K562 (cell line): ENCODE measurements around the gene SOX6. TPM values are rescaled to one million over a fixed set of nuclear protein-coding genes. Genes with fewer than 3 reads are reported as not detected.
A peak's percentile ranks its signal among the peaks of the same experiment; 100 is the strongest.

Experiments used
- ARID3A ChIP-seq: IDR thresholded peaks from 2 replicates; pipeline ENCODE4 v1.6.1; 2012; ENCODE audit warnings: low read depth, low read length, improper control_type of control experiment, borderline replicate concordance
- BMI1 ChIP-seq: fragments of 150-350 bp; IDR thresholded peaks from 2 replicates; pipeline ENCODE4 v1.6.1; 2014; ENCODE audit warnings: low read length
- CCAR2 ChIP-seq: fragments of 200-400 bp; formaldehyde crosslinking; IDR thresholded peaks from 2 replicates; pipeline ENCODE4 v1.6.1; 2017; ENCODE audit warnings: mild to moderate bottlenecking, low read depth, low read length
- CUX1 ChIP-seq: fragments of 200-800 bp; sonication (Bioruptor generic); IDR thresholded peaks from 2 replicates; pipeline ENCODE4 v1.6.1; 2016; ENCODE audit warnings: missing genetic modification characterization, missing compliant biosample characterization
- E2F3 ChIP-seq: fragments of 250-450 bp; sonication (Bioruptor Pico); IDR thresholded peaks from 2 replicates; pipeline ENCODE4 v1.4.0; 2020; ENCODE audit warnings: mild to moderate bottlenecking
- PREB ChIP-seq: sonication (generic); formaldehyde crosslinking; IDR thresholded peaks from 2 replicates; pipeline ENCODE4 v1.8.1; 2023; ENCODE audit warnings: mild to moderate bottlenecking, missing genetic modification reagents
- SOX6 ChIP-seq: fragments of 450-650 bp; IDR thresholded peaks from 2 replicates; pipeline ENCODE4 v1.6.1; 2014; ENCODE audit warnings: mild to moderate bottlenecking
- SP1 ChIP-seq: sonication (generic); formaldehyde crosslinking; IDR thresholded peaks from 2 replicates; pipeline ENCODE4 v1.8.1; 2022; ENCODE audit warnings: mild to moderate bottlenecking, missing genetic modification reagents
- TEAD4 ChIP-seq, 2 experiments: sonication (generic) in 1 of 2; formaldehyde crosslinking in 1 of 2; IDR thresholded peaks; 2 replicates each; pipeline versions ENCODE4 v1.6.1 to v1.8.0; 2012 to 2022; ENCODE audit warnings: borderline replicate concordance in 1 of 2, inconsistent platforms in 1 of 2, low read length in 1 of 2, mild to moderate bottlenecking in 1 of 2, missing genetic modification reagents in 1 of 2
- TSC22D4 ChIP-seq: fragments of 450-650 bp; IDR thresholded peaks from 2 replicates; pipeline ENCODE4 v1.6.1; 2016; ENCODE audit warnings: missing genetic modification characterization, missing biosample characterization, control low read depth
- ZNF12 ChIP-seq: sonication (generic); formaldehyde crosslinking; IDR thresholded peaks from 2 replicates; pipeline ENCODE4 v1.4.0; 2020; ENCODE audit warnings: mild to moderate bottlenecking, missing genetic modification reagents
- ZNF699 ChIP-seq: fragments of 250-450 bp; sonication (Bioruptor Pico); IDR thresholded peaks from 2 replicates; pipeline ENCODE4 v1.8.0; 2021; ENCODE audit warnings: mild to moderate bottlenecking, moderate library complexity; ENCODE audit not compliant: insufficient replicate concordance
- polyA plus RNA-seq, 8 experiments: library from polyadenylated mRNA; depleted of rRNA in 4 of 8; stranded (reverse) in 5 of 8; unstranded in 3 of 8; fragments of >200 nt; fragmentation: Nextera tagmentation in 2 of 8; fragmentation: Illumina TruSeq in 1 of 8; extraction: Ambion mirVana in 2 of 8; extraction: Trizol in 1 of 8; gene quantifications; 2 replicates each; pipeline versions ENCODE4 v1.2.1 to v1.2.3, GENCODE V29; 2011 to 2014; ENCODE audit warnings: inconsistent platforms in 1 of 8, missing spikeins in 1 of 8
- total RNA-seq, 7 experiments: library from RNA; depleted of rRNA in 6 of 7; stranded (reverse); fragments of >200 nt in 6 of 7; fragmentation: Illumina TruSeq in 2 of 7; extraction: Trizol in 2 of 7; gene quantifications; 2 replicates each; pipeline versions ENCODE4 v1.2.1 to v1.2.3, GENCODE V29; 2011 to 2021; ENCODE audit warnings: low replicate concordance in 1 of 7
- TF ChIP-seq, protein P1 (sequence below): fragments of 250-450 bp; sonication (Bioruptor Pico); IDR thresholded peaks from 2 replicates; pipeline ENCODE4 v1.5.0; 2020; ENCODE audit warnings: mild to moderate bottlenecking
- TF ChIP-seq, protein P2 (sequence below), 2 experiments: fragments of 450-650 bp; IDR thresholded peaks; 2 replicates each; pipeline ENCODE4 v1.6.1; 2018; ENCODE audit warnings: mild to moderate bottlenecking in 2 of 2, low read depth in 1 of 2; ENCODE audit not compliant: partially characterized antibody in 2 of 2

SOX6 gene
- total and polyA plus RNA-seq, 9 of the 15 experiments (the other 6 are each of a cell fraction or from before 2014, with no cell fraction given) = 0.89 to 8.7 (median 5.7) TPM

GRCh38 chr11:16293204-16293681, 63.1 kb downstream of the SOX6 start (continued):
- TF ChIP-seq ARID3A = no peak
- peak; percentile 63 for TF ChIP-seq TEAD4 (IDR thresholded peaks at IDR 0.05; ENCODE audit: low read length)
- TF ChIP-seq TEAD4 (CRISPR knock-in tag; IDR thresholded peaks at IDR 0.05; ENCODE audit: borderline replicate concordance) = no peak
- TF ChIP-seq SOX6 = peak; percentile 60
- no peak for TF ChIP-seq TSC22D4 (tag)
- TF ChIP-seq E2F3 (CRISPR knock-in tag) = no peak
- no peak for TF ChIP-seq SP1 (CRISPR knock-in tag)
- no peak for TF ChIP-seq ZNF12
- TF ChIP-seq, protein P1, sequence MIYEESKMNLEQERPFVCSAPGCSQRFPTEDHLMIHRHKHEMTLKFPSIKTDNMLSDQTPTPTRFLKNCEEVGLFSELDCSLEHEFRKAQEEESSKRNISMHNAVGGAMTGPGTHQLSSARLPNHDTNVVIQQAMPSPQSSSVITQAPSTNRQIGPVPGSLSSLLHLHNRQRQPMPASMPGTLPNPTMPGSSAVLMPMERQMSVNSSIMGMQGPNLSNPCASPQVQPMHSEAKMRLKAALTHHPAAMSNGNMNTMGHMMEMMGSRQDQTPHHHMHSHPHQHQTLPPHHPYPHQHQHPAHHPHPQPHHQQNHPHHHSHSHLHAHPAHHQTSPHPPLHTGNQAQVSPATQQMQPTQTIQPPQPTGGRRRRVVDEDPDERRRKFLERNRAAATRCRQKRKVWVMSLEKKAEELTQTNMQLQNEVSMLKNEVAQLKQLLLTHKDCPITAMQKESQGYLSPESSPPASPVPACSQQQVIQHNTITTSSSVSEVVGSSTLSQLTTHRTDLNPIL (CRISPR knock-in tag) = no peak
- TF ChIP-seq, protein P2, sequence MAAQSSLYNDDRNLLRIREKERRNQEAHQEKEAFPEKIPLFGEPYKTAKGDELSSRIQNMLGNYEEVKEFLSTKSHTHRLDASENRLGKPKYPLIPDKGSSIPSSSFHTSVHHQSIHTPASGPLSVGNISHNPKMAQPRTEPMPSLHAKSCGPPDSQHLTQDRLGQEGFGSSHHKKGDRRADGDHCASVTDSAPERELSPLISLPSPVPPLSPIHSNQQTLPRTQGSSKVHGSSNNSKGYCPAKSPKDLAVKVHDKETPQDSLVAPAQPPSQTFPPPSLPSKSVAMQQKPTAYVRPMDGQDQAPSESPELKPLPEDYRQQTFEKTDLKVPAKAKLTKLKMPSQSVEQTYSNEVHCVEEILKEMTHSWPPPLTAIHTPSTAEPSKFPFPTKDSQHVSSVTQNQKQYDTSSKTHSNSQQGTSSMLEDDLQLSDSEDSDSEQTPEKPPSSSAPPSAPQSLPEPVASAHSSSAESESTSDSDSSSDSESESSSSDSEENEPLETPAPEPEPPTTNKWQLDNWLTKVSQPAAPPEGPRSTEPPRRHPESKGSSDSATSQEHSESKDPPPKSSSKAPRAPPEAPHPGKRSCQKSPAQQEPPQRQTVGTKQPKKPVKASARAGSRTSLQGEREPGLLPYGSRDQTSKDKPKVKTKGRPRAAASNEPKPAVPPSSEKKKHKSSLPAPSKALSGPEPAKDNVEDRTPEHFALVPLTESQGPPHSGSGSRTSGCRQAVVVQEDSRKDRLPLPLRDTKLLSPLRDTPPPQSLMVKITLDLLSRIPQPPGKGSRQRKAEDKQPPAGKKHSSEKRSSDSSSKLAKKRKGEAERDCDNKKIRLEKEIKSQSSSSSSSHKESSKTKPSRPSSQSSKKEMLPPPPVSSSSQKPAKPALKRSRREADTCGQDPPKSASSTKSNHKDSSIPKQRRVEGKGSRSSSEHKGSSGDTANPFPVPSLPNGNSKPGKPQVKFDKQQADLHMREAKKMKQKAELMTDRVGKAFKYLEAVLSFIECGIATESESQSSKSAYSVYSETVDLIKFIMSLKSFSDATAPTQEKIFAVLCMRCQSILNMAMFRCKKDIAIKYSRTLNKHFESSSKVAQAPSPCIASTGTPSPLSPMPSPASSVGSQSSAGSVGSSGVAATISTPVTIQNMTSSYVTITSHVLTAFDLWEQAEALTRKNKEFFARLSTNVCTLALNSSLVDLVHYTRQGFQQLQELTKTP (IDR thresholded peaks at IDR 0.05; ENCODE audit: low read depth in 1 of 2, partially characterized antibody in 2 of 2) = peak in 1 of 2 experiments; percentile 21
- no peak for TF ChIP-seq BMI1
- TF ChIP-seq ZNF699 (CRISPR knock-in tag) = no peak
- TF ChIP-seq PREB (CRISPR knock-in tag) = no peak
- no peak for TF ChIP-seq CCAR2
- TF ChIP-seq CUX1 (CRISPR knock-in tag) = no peak
